Measurements from ENCODE around the gene KCNQ1OT1. TPM values are rescaled to one million over a fixed set of nuclear protein-coding genes. Genes with fewer than 3 reads are reported as not detected.

KCNQ1OT1 gene
- total RNA-seq, 1 experiment from 2014 or later: 2.4 TPM

DNA sequence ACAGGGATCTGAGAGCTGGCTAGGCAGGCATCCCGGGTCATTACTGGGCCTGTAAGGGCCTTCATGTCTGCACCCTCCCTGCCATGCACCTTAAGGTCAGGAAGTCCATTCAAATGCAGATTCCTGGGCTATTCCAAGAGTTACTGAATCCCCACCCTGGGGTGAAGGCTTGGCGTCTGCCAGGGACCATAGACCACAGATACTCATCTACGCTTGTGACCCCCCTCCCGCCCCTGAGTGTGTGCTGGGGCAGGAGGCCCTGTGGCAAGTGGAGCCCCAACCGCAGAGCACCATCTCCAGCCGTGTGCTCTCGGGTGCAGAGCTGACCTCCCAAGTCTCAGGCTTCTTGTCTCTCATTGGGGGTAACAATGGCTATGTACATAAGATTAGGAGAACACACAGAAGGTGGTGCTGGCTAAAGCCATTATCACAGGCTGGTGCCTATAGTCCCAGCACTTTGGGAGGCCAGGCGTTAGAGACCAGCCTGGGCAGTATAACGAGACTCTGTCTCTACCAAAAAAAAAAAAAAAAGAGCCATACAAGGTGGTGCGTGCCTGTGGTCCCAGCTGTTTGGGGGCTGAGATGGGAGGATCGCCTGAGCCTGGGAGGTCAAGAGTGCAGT is 19.1 kb upstream of the KCNQ1OT1 start:
- H3K4me1 Mint-ChIP-seq: peaks cover 43% of the 10 kb centered on the region
- peaks cover 96% of the 10 kb centered on the region for H3K27me3 Mint-ChIP-seq (ENCODE audit: low read depth)
- ChIA-PET POLR2A (interaction anchor here (1.1 kb wide), 1 partner anchor 26 kb away, joined by 3 read pairs; no protein-coding TSS in a partner anchor), CTCF (interaction anchor here (1.0 to 1.3 kb wide), 2 partner anchors 174 to 186 kb away, joined by 3 read pairs; no protein-coding TSS in a partner anchor)
- H3K36me3 Mint-ChIP-seq: no peaks in the 10 kb centered on the region
- ATAC-seq (peak; percentile 35; the same call in 1 of the 2 replicates), DNase-seq (ENCODE audit: low spot score) (no peak)
- no peaks in the 10 kb centered on the region for H3K9me3 Mint-ChIP-seq
- no peak overlapping the region for H3K4me3 Mint-ChIP-seq
- H3K27ac Mint-ChIP-seq: no peak overlapping the region
- TF ChIP-seq, protein P1, sequence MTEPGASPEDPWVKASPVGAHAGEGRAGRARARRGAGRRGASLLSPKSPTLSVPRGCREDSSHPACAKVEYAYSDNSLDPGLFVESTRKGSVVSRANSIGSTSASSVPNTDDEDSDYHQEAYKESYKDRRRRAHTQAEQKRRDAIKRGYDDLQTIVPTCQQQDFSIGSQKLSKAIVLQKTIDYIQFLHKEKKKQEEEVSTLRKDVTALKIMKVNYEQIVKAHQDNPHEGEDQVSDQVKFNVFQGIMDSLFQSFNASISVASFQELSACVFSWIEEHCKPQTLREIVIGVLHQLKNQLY (CRISPR knock-in tag; IDR thresholded peaks at IDR 0.05): no peak
- peak; percentile 81 for TF ChIP-seq ZNF423 (CRISPR knock-in tag; IDR thresholded peaks at IDR 0.05)

GRCh38 chr11:2717561-2718325 is 17.9 kb upstream of the KCNQ1OT1 start:
- no peak for TF ChIP-seq USF2 (CRISPR knock-in tag; IDR thresholded peaks at IDR 0.05)
- no peak for TF ChIP-seq ZNF232 (CRISPR knock-in tag; IDR thresholded peaks at IDR 0.05)
- TF ChIP-seq, protein P2, sequence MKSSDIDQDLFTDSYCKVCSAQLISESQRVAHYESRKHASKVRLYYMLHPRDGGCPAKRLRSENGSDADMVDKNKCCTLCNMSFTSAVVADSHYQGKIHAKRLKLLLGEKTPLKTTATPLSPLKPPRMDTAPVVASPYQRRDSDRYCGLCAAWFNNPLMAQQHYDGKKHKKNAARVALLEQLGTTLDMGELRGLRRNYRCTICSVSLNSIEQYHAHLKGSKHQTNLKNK (CRISPR knock-in tag; IDR thresholded peaks at IDR 0.05): no peak
- no peak for TF ChIP-seq STAT6 (CRISPR knock-in tag; conservative IDR thresholded peaks at IDR 0.05; ENCODE audit: low read depth)
- TF ChIP-seq E2F5 (CRISPR knock-in tag; IDR thresholded peaks at IDR 0.05): no peak
- no peak for TF ChIP-seq ZNF138 (CRISPR knock-in tag; conservative IDR thresholded peaks at IDR 0.05)
- no peak for TF ChIP-seq TEAD4 (CRISPR knock-in tag; IDR thresholded peaks at IDR 0.05)
- no peak overlapping the region for H3K4me3 Mint-ChIP-seq
- ChIA-PET CTCF (interaction anchor here (1.3 kb wide), 1 partner anchor 185 kb away, joined by 3 read pairs; no protein-coding TSS in a partner anchor), POLR2A (no interaction called here)
- no peaks in the 10 kb centered on the region for H3K9me3 Mint-ChIP-seq
- no peak for ATAC-seq
- no peak for DNase-seq (ENCODE audit: low spot score)
- no peak overlapping the region for H3K27ac Mint-ChIP-seq
- peaks cover 96% of the 10 kb centered on the region for H3K27me3 Mint-ChIP-seq (ENCODE audit: low read depth)
- no peaks in the 10 kb centered on the region for H3K36me3 Mint-ChIP-seq
- H3K4me1 Mint-ChIP-seq: peaks cover 43% of the 10 kb centered on the region

DNA sequence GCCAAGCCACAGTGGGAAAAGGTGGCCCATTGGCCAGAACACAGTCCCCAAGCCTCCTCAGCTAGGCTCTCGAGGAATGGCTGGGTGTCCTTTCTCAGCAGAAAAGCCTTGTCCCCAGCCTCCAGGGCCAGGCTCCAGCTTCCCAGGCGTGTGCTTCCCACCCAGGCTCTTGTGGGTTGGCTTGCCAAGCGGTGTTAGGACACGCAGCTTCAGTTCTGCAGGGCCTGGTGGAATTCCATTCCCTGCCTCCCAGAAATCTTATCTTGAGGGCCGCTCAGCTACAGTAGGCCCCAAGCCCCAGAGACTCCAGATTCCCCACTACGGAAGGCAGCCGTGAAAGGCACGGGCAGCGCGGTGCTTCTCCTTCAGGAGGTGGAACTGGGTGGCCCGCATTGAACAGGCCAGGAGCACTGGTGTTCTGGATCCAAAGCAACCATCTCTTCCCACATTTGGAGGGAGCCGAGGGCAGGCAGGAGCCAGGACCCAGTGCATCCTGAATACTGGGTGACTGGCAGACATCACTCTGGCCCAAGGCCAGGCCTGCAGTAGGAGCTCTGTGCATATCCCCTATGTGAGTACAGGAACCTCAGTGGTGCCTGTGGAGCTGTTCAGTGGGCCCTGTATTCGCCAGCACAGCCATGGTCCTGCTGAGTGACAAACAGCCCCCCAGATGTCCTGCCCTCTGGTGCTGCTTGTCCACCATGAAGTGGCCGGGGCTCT is 16.7 kb upstream of the KCNQ1OT1 start:
- TF ChIP-seq MXD4 (CRISPR knock-in tag; IDR thresholded peaks at IDR 0.05; ENCODE audit: borderline replicate concordance) (no peak), HMGA2 (CRISPR knock-in tag; IDR thresholded peaks at IDR 0.05) (no peak), ATF6 (CRISPR knock-in tag; IDR thresholded peaks at IDR 0.05) (no peak), ZNF138 (CRISPR knock-in tag; conservative IDR thresholded peaks at IDR 0.05) (no peak)
- TF ChIP-seq, protein P1 (CRISPR knock-in tag; IDR thresholded peaks at IDR 0.05): no peak
- TF ChIP-seq, protein P2 (CRISPR knock-in tag; IDR thresholded peaks at IDR 0.05): no peak
- Mint-ChIP-seq H3K4me1 (peaks cover 37% of the 10 kb centered on the region), H3K9me3 (no peaks in the 10 kb centered on the region), H3K27me3 (ENCODE audit: low read depth) (peaks cover 96% of the 10 kb centered on the region), H3K4me3 (no peak overlapping the region), H3K27ac (no peak overlapping the region), H3K36me3 (no peaks in the 10 kb centered on the region)
- ATAC-seq (no peak), DNase-seq (ENCODE audit: low spot score) (no peak)
- POLR2A ChIA-PET: no interaction called here
- CTCF ChIA-PET: interaction anchor here (0.9 to 1.0 kb wide), 2 partner anchors 172 to 185 kb away, joined by 3 to 4 read pairs; no protein-coding TSS in a partner anchor
